Fibroblast of lung (primary cell): Measurements from ENCODE around the gene CTBP2. TPM values are rescaled to one million over a fixed set of nuclear protein-coding genes. Genes with fewer than 3 reads are reported as not detected.

ENCODE experiments used
- DNase-seq, 2 donors: peaks; one replicate each; pipeline versions ENCODE4 v3.0.0 to v3.0.0-alpha.2; 2010; ENCODE audit warnings: low read depth in 2 of 2
- H2AFZ ChIP-seq: 2 replicates; pipeline ENCODE4 v1.5.1; 2012; ENCODE audit warnings: low read length, control low read depth, inconsistent platforms
- H3K27ac ChIP-seq: 2 replicates; pipeline ENCODE4 v1.5.1; 2011; ENCODE audit warnings: low read length, control low read depth; ENCODE audit not compliant: insufficient read depth
- H3K27me3 ChIP-seq: 2 replicates; pipeline ENCODE4 v1.5.1; 2011; ENCODE audit warnings: mild to moderate bottlenecking, low read length; ENCODE audit not compliant: control insufficient read depth, insufficient read depth
- H3K36me3 ChIP-seq: 2 replicates; pipeline ENCODE4 v1.5.1; 2011; ENCODE audit warnings: low read length; ENCODE audit not compliant: control insufficient read depth, insufficient read depth
- H3K4me1 ChIP-seq: 2 replicates; pipeline ENCODE4 v1.5.1; 2011; ENCODE audit warnings: low read length; ENCODE audit not compliant: control insufficient read depth, insufficient read depth; ENCODE audit errors: extremely low read depth
- H3K4me2 ChIP-seq: 2 replicates; pipeline ENCODE4 v1.5.1; 2011; ENCODE audit warnings: low read length, control low read depth; ENCODE audit not compliant: insufficient read depth; ENCODE audit errors: extremely low read depth
- H3K4me3 ChIP-seq, 4 experiments: fragments of 200-600 bp in 1 of 4; sonication (generic) in 1 of 4; replicated peaks in 1 of 4; 2 replicates each; pipeline ENCODE4 v1.5.1; 2011 to 2016; ENCODE audit warnings: low read length in 4 of 4, low read depth in 3 of 4, mild to moderate bottlenecking in 3 of 4, control low read depth in 2 of 4, inconsistent platforms in 1 of 4, mixed read lengths in 1 of 4; ENCODE audit not compliant: insufficient read depth in 1 of 4; ENCODE audit errors: control extremely low read depth in 1 of 4
- H3K79me2 ChIP-seq: 2 replicates; pipeline ENCODE4 v1.5.1; 2012; ENCODE audit warnings: mild to moderate bottlenecking, low read length, inconsistent platforms; ENCODE audit not compliant: control insufficient read depth, insufficient read depth
- H3K9ac ChIP-seq: 2 replicates; pipeline ENCODE4 v1.5.1; 2011; ENCODE audit warnings: mild to moderate bottlenecking, low read length, control low read depth; ENCODE audit not compliant: insufficient read depth
- H3K9me3 ChIP-seq: 2 replicates; pipeline ENCODE4 v1.5.1; 2012; ENCODE audit warnings: low read depth, low read length; ENCODE audit not compliant: control insufficient read depth, insufficient read depth
- H4K20me1 ChIP-seq: 2 replicates; pipeline ENCODE4 v1.5.1; 2011; ENCODE audit warnings: low read length; ENCODE audit not compliant: control insufficient read depth, insufficient read depth; ENCODE audit errors: extremely low read depth
- CTCF ChIP-seq, 2 donors: IDR thresholded peaks in 1 of 2; conservative IDR thresholded peaks in 1 of 2; 1 replicate in 1 of 2; 2 replicates in 1 of 2; pipeline ENCODE4 v1.5.1; 2011 to 2012; ENCODE audit warnings: low read length in 2 of 2, control low read depth in 1 of 2, inconsistent platforms in 1 of 2, low read depth in 1 of 2, mild to moderate bottlenecking in 1 of 2
- EZH2 ChIP-seq: IDR thresholded peaks from 2 replicates; pipeline ENCODE4 v1.5.1; 2012; ENCODE audit warnings: low read length, control low read depth, mild to moderate bottlenecking; ENCODE audit errors: missing control alignments
- polyA plus RNA-seq, 2 donors: library from polyadenylated mRNA; depleted of rRNA in 1 of 2; stranded (reverse) in 1 of 2; unstranded in 1 of 2; fragments of >200 nt; gene quantifications; 2 replicates each; pipeline ENCODE4 v1.2.1, GENCODE V29; 2011 to 2012; ENCODE audit warnings: missing spikeins in 1 of 2
- total RNA-seq: library from RNA; depleted of rRNA; stranded (reverse); fragments of >200 nt; gene quantifications from 2 replicates; pipeline ENCODE4 v1.2.1, GENCODE V29; 2014

The CTBP2 gene
- total and polyA plus RNA-seq, 2 donors (not counting 1 experiment from before 2014, with no cell fraction given) = 72.1 to 73.3 TPM

DNA sequence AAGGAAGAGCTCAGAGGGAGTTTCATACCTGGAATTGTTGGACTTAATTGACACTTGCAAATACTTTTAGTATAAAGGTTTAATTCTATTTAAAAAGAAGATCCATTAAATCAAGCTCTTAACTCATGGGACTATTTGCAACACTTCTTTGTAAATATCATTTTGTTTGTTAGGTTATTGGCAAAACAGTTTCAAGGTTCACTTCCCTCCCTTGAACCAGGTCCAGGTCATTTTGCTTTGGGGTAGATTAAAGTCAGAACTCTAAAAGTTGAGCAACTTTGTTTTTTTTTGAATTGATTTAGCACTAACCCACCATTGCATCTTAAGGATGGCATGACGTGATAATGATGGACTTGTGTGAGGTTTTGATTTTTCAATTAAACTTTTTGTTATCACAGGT lies 172.6 kb downstream of the CTBP2 start:
- no peak overlapping the region for H3K4me3 ChIP-seq
- H3K27me3 ChIP-seq = no peaks in the 10 kb centered on the region
- DNase-seq = no peak
- H3K4me1 ChIP-seq = no peaks in the 10 kb centered on the region
- H3K79me2 ChIP-seq = no peaks in the 10 kb centered on the region
- peaks cover 19% of the 10 kb centered on the region for H3K36me3 ChIP-seq
- H4K20me1 ChIP-seq = no peaks in the 10 kb centered on the region
- no peak overlapping the region for H3K27ac ChIP-seq
- H3K4me2 ChIP-seq = no peak overlapping the region
- H2AFZ ChIP-seq = no peak overlapping the region
- H3K9ac ChIP-seq = no peak overlapping the region
- TF ChIP-seq CTCF (conservative IDR thresholded peaks at IDR 0.05 in 1 of 2, IDR thresholded peaks at IDR 0.05 in 1 of 2; ENCODE audit: low read depth in 1 of 2, low read length in 2 of 2) (no peak), EZH2 (no peak)
- no peaks in the 10 kb centered on the region for H3K9me3 ChIP-seq

GRCh38 chr10:124985162-124985561 lies 175.2 kb downstream of the CTBP2 start:
- Histone ChIP-seq H3K4me1 (no peaks in the 10 kb centered on the region), H3K27me3 (no peaks in the 10 kb centered on the region), H3K9me3 (no peaks in the 10 kb centered on the region), H3K79me2 (no peaks in the 10 kb centered on the region), H3K36me3 (peaks cover 10% of the 10 kb centered on the region), H3K27ac (no peak overlapping the region), H2AFZ (no peak overlapping the region), H3K4me3 (no peak overlapping the region), H3K4me2 (no peak overlapping the region), H3K9ac (no peak overlapping the region), H4K20me1 (no peaks in the 10 kb centered on the region)
- no peak for DNase-seq
- TF ChIP-seq EZH2 (no peak), CTCF (conservative IDR thresholded peaks at IDR 0.05 in 1 of 2, IDR thresholded peaks at IDR 0.05 in 1 of 2; ENCODE audit: low read depth in 1 of 2, low read length in 2 of 2) (no peak)

DNA sequence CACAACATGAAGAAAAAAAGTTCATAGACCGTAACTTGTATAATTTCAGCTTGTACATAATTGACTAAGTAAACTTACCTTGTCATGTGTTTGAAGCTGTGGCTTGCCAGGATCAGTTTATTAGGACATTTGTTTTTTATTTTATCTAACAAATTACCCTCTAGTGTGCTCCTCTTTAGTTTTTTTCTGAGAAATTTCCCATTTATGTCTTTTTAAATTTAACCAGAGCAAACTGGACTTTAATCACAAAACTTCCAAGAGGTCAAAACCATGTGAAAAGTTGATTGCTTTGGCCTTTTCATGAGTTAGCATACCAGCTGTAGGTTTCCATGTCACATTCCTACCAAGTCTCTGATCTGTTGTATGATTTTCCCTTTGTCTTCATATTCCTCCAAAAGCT lies 176.0 kb downstream of the CTBP2 start:
- Histone ChIP-seq H3K9ac (no peak overlapping the region), H4K20me1 (no peaks in the 10 kb centered on the region), H3K4me2 (no peak overlapping the region), H3K9me3 (no peaks in the 10 kb centered on the region), H3K4me1 (no peaks in the 10 kb centered on the region), H3K79me2 (peaks cover 3% of the 10 kb centered on the region), H3K4me3 (no peak overlapping the region), H3K36me3 (peaks cover 10% of the 10 kb centered on the region), H2AFZ (no peak overlapping the region), H3K27me3 (no peaks in the 10 kb centered on the region), H3K27ac (no peak overlapping the region)
- TF ChIP-seq CTCF (conservative IDR thresholded peaks at IDR 0.05 in 1 of 2, IDR thresholded peaks at IDR 0.05 in 1 of 2; ENCODE audit: low read depth in 1 of 2, low read length in 2 of 2) = no peak
- DNase-seq = no peak
